HEK293 (cell line): ENCODE results near the gene CRLF2.
"Not testable (repeated sequence)": the region's sequence is repeated elsewhere in the genome, so short reads cannot be mapped to it uniquely, and the experiment has no call there.

Experiments
- CTCF ChIA-PET: fragments of 350-600 bp; formaldehyde crosslinking; extraction: SDS; loops from one replicate; lab custom pipeline; 2021; ENCODE audit warnings: antibody characterized with exemption; lab: Yijun Ruan, JAX
- POLR2A ChIA-PET: fragments of 300-600 bp; formaldehyde crosslinking; extraction: SDS; loops from one replicate; lab custom pipeline; 2020; ENCODE audit warnings: antibody characterized with exemption, inconsistent platforms; lab: Yijun Ruan, JAX
- H3K27ac ChIP-seq: fragments of 200-500 bp; sonication (Bioruptor generic); 2 replicates; pipeline ENCODE4 v1.5.1; 2014; ENCODE audit warnings: low read depth, low read length, control low read depth, inconsistent platforms; ENCODE audit errors: extremely low read depth
- H3K36me3 ChIP-seq, 2 experiments: fragments of 200-500 bp in 1 of 2; sonication (Bioruptor generic) in 1 of 2; 1 replicate in 1 of 2; 2 replicates in 1 of 2; pipeline ENCODE4 v1.5.1; 2014 to 2017; ENCODE audit warnings: inconsistent platforms in 2 of 2, low read length in 2 of 2; ENCODE audit not compliant: control insufficient read depth in 2 of 2, insufficient read depth in 1 of 2
- H3K4me1 ChIP-seq: fragments of 200-500 bp; sonication (Bioruptor generic); 2 replicates; pipeline ENCODE4 v1.5.1; 2014; ENCODE audit warnings: mild to moderate bottlenecking, low read length, inconsistent platforms; ENCODE audit not compliant: control insufficient read depth, insufficient read depth
- H3K4me3 ChIP-seq: 2 replicates; pipeline ENCODE4 v1.5.1; 2011; ENCODE audit warnings: low read depth, mild to moderate bottlenecking, control low read depth, low read length, moderate library complexity
- H3K9me3 ChIP-seq: fragments of 200-500 bp; sonication (Bioruptor generic); 2 replicates; pipeline ENCODE4 v1.5.1; 2014; ENCODE audit warnings: low read depth, low read length, inconsistent platforms; ENCODE audit not compliant: control insufficient read depth, insufficient read depth
- ZIC2 ChIP-seq: fragments of 450-650 bp; formaldehyde crosslinking; IDR thresholded peaks from 2 replicates; pipeline ENCODE4 v1.5.1; 2016; ENCODE audit warnings: missing biosample characterization, missing genetic modification characterization
- ZNF366 ChIP-seq: fragments of 450-650 bp; formaldehyde crosslinking; conservative IDR thresholded peaks from 2 replicates; pipeline ENCODE4 v1.5.1; 2016; ENCODE audit warnings: missing biosample characterization, missing genetic modification characterization
- ZNF394 ChIP-seq: fragments of 450-650 bp; formaldehyde crosslinking; IDR thresholded peaks from 2 replicates; pipeline ENCODE4 v1.5.1; 2016; ENCODE audit warnings: missing biosample characterization, missing genetic modification characterization, mild to moderate bottlenecking, moderate library complexity, borderline replicate concordance
- ZNF404 ChIP-seq: fragments of 450-650 bp; formaldehyde crosslinking; IDR thresholded peaks from 2 replicates; pipeline ENCODE4 v1.5.1; 2017; ENCODE audit warnings: missing biosample characterization, missing genetic modification characterization
- ZNF473 ChIP-seq: fragments of 450-650 bp; formaldehyde crosslinking; IDR thresholded peaks from 2 replicates; pipeline ENCODE4 v1.5.1; 2017; ENCODE audit warnings: missing biosample characterization, missing genetic modification characterization
- ZNF514 ChIP-seq: fragments of 450-650 bp; formaldehyde crosslinking; IDR thresholded peaks from 2 replicates; pipeline ENCODE4 v1.5.1; 2016; ENCODE audit warnings: missing biosample characterization, missing genetic modification characterization
- ZNF544 ChIP-seq: fragments of 450-650 bp; formaldehyde crosslinking; IDR thresholded peaks from 2 replicates; pipeline ENCODE4 v1.5.0; 2017; ENCODE audit warnings: missing biosample characterization, missing genetic modification characterization
- ZNF585B ChIP-seq: fragments of 450-650 bp; formaldehyde crosslinking; IDR thresholded peaks from 2 replicates; pipeline ENCODE4 v1.5.1; 2016; ENCODE audit warnings: missing biosample characterization, missing genetic modification characterization
- ZNF610 ChIP-seq: fragments of 450-650 bp; formaldehyde crosslinking; IDR thresholded peaks from 2 replicates; pipeline ENCODE4 v1.5.1; 2016; ENCODE audit warnings: missing biosample characterization, missing genetic modification characterization, borderline replicate concordance
- ZNF768 ChIP-seq: fragments of 450-650 bp; formaldehyde crosslinking; IDR thresholded peaks from 2 replicates; pipeline ENCODE4 v1.5.1; 2018; ENCODE audit warnings: missing biosample characterization, mild to moderate bottlenecking, missing genetic modification characterization
- TF ChIP-seq, protein P1 (sequence below): fragments of 450-650 bp; formaldehyde crosslinking; IDR thresholded peaks from 2 replicates; pipeline ENCODE4 v1.5.1; 2016; ENCODE audit warnings: missing biosample characterization, missing genetic modification characterization, borderline replicate concordance
- TF ChIP-seq, protein P2 (sequence below): fragments of 450-650 bp; formaldehyde crosslinking; IDR thresholded peaks from 2 replicates; pipeline ENCODE4 v1.5.1; 2016; ENCODE audit warnings: missing biosample characterization, missing genetic modification characterization
- TF ChIP-seq, protein P3 (sequence below): fragments of 450-650 bp; formaldehyde crosslinking; IDR thresholded peaks from 2 replicates; pipeline ENCODE4 v1.5.0; 2017; ENCODE audit warnings: missing biosample characterization, missing genetic modification characterization, borderline replicate concordance
- TF ChIP-seq, protein P4 (sequence below): fragments of 450-650 bp; formaldehyde crosslinking; IDR thresholded peaks from 2 replicates; pipeline ENCODE4 v1.5.1; 2016; ENCODE audit warnings: missing biosample characterization, missing genetic modification characterization, low read depth

Gene CRLF2

DNA sequence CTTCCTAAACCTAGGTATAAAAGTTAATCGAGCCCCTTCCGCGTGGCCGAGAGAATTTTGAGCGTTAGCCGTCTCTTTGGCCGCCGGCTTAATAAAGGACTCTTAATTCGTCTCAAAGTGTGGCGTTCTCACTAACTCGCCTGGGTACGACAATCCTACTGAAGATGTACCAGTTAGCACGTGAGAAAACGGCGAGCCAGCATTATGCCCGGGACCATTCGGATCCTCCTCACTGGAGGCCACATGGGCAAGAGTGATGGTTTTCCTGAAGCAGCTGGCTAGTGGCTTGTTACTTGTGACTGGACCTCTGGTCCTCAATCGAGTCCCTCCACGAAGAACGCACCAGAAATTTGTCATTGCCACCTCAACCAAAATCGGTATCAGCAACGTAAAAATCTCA, 39.0 kb downstream of the CRLF2 start:
- H3K36me3 ChIP-seq, H3K27ac ChIP-seq, H3K4me3 ChIP-seq, POLR2A ChIA-PET, H3K4me1 ChIP-seq, CTCF ChIA-PET, H3K9me3 ChIP-seq: not testable (repeated sequence)

DNA sequence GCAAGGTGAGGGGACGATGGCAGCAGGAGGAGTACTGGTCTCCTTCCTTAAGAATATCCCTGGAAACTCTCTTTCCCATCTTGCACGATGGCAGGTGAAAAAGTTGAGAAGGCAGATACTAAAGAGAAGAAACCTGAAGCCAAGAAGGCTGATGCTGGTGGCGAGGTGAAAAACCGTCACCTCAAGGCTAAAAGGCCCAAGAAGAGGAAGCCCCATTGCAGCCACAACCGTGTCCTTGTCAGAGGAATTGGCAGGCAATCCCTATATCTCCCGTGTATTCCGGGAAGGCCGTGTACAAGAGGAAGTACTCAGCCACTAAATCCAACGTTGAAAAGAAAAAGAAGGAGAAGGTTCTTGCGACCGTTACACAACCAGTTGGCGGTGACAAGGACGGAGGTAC, 40.0 kb downstream of the CRLF2 start:
- ChIA-PET CTCF (no interaction called here), POLR2A (no interaction called here)
- Histone ChIP-seq H3K9me3 (no peaks in the 10 kb centered on the region), H3K36me3 (no peaks in the 10 kb centered on the region), H3K4me3 (no peak overlapping the region), H3K27ac (no peak overlapping the region), H3K4me1 (no peaks in the 10 kb centered on the region)
- TF ChIP-seq, protein P1, sequence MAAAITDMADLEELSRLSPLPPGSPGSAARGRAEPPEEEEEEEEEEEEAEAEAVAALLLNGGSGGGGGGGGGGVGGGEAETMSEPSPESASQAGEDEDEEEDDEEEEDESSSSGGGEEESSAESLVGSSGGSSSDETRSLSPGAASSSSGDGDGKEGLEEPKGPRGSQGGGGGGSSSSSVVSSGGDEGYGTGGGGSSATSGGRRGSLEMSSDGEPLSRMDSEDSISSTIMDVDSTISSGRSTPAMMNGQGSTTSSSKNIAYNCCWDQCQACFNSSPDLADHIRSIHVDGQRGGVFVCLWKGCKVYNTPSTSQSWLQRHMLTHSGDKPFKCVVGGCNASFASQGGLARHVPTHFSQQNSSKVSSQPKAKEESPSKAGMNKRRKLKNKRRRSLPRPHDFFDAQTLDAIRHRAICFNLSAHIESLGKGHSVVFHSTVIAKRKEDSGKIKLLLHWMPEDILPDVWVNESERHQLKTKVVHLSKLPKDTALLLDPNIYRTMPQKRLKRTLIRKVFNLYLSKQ (tag by site-specific recombination), result no peak
- TF ChIP-seq, protein P2, sequence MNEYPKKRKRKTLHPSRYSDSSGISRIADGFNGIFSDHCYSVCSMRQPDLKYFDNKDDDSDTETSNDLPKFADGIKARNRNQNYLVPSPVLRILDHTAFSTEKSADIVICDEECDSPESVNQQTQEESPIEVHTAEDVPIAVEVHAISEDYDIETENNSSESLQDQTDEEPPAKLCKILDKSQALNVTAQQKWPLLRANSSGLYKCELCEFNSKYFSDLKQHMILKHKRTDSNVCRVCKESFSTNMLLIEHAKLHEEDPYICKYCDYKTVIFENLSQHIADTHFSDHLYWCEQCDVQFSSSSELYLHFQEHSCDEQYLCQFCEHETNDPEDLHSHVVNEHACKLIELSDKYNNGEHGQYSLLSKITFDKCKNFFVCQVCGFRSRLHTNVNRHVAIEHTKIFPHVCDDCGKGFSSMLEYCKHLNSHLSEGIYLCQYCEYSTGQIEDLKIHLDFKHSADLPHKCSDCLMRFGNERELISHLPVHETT (tag by site-specific recombination), result no peak
- no peak for TF ChIP-seq ZNF473 (tag by site-specific recombination)
- TF ChIP-seq ZNF585B, result no peak
- TF ChIP-seq, protein P3, sequence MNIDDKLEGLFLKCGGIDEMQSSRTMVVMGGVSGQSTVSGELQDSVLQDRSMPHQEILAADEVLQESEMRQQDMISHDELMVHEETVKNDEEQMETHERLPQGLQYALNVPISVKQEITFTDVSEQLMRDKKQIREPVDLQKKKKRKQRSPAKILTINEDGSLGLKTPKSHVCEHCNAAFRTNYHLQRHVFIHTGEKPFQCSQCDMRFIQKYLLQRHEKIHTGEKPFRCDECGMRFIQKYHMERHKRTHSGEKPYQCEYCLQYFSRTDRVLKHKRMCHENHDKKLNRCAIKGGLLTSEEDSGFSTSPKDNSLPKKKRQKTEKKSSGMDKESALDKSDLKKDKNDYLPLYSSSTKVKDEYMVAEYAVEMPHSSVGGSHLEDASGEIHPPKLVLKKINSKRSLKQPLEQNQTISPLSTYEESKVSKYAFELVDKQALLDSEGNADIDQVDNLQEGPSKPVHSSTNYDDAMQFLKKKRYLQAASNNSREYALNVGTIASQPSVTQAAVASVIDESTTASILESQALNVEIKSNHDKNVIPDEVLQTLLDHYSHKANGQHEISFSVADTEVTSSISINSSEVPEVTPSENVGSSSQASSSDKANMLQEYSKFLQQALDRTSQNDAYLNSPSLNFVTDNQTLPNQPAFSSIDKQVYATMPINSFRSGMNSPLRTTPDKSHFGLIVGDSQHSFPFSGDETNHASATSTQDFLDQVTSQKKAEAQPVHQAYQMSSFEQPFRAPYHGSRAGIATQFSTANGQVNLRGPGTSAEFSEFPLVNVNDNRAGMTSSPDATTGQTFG (tag by site-specific recombination), result no peak
- no peak for TF ChIP-seq ZNF366
- TF ChIP-seq ZNF394, result no peak
- no peak for TF ChIP-seq ZNF768 (tag by site-specific recombination)
- no peak for TF ChIP-seq ZNF514
- TF ChIP-seq ZNF404 (tag by site-specific recombination), result no peak
- no peak for TF ChIP-seq ZNF544 (tag by site-specific recombination)
- no peak for TF ChIP-seq ZNF610 (tag by site-specific recombination)
- TF ChIP-seq, protein P4, sequence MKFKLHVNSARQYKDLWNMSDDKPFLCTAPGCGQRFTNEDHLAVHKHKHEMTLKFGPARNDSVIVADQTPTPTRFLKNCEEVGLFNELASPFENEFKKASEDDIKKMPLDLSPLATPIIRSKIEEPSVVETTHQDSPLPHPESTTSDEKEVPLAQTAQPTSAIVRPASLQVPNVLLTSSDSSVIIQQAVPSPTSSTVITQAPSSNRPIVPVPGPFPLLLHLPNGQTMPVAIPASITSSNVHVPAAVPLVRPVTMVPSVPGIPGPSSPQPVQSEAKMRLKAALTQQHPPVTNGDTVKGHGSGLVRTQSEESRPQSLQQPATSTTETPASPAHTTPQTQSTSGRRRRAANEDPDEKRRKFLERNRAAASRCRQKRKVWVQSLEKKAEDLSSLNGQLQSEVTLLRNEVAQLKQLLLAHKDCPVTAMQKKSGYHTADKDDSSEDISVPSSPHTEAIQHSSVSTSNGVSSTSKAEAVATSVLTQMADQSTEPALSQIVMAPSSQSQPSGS (tag by site-specific recombination), result no peak
- no peak for TF ChIP-seq ZIC2 (tag by site-specific recombination)

DNA sequence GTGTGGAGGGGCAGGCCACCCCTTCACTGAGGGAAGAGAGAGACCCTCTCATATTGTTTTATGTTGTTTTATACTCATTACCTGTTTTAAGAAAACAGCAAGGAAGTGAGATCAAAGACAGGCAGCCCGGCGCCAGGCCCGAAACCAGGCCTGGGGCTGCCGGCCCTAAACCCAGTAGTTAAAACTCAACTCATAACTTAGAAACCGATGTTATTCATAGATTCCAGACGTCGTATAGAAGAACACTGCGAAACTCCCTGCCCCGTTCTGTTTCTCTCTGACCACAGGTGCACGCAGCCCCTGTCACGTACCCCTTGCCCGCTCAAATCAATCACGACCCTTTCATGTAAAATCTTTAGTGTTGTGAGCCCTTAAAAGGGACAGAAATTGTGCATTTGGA, 40.5 kb downstream of the CRLF2 start:
- POLR2A ChIA-PET, H3K4me3 ChIP-seq, CTCF ChIA-PET, H3K9me3 ChIP-seq, H3K4me1 ChIP-seq, H3K27ac ChIP-seq, H3K36me3 ChIP-seq: not testable (repeated sequence)
